Astrocyte of the cerebellum (primary cell): ENCODE data around the gene IKZF3.

ENCODE experiments used
- DNase-seq: peaks from one replicate; pipeline ENCODE4 v3.0.0-alpha.2; 2011; ENCODE audit warnings: low read depth
- H3K4me3 ChIP-seq: 2 replicates; pipeline ENCODE4 v1.5.1; 2011; ENCODE audit warnings: mild to moderate bottlenecking, low read depth, low read length, moderate library complexity
- CTCF ChIP-seq: IDR thresholded peaks from 2 replicates; pipeline ENCODE4 v1.5.1; 2012; ENCODE audit warnings: low read length, low read depth, moderate library complexity, mild to moderate bottlenecking; ENCODE audit errors: missing control alignments
- in situ Hi-C: cut with HindIII; loops from 2 replicates; pipeline ENCODE4 v1.10.0; 2017; ENCODE audit warnings: low sequenced_read_pairs

IKZF3 gene

GRCh38 chr17:39757931-39758873 is 105.9 kb downstream of the IKZF3 start:
- peak; percentile 88 for DNase-seq
- H3K4me3 ChIP-seq = no peak overlapping the region
- no peak for TF ChIP-seq CTCF
- in situ Hi-C loops = no loop called here

DNA sequence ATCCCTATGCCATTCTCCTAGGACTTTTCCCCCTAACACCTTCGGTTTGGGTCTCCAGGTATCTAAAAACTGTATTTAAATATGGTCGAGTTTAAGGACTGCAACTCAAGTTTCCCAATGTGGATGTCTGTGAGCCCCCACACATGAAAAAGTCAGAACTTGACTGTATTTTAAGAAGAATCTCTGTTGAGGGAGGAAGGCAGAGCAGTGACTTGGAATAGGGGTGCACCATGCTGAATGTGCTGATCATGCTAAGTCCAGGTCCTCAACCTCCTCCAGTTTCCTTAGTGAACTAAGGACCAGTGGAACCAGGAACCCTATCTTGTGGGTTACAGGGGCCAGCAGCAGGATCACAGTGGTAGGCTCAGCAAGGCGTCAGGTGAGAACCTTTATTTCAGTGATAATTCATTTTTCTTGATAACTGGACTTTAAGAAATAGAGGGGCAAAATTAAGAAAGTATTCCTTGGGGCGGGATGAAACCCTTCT is 106.9 kb downstream of the IKZF3 start:
- in situ Hi-C loops = no loop called here
- no peak overlapping the region for H3K4me3 ChIP-seq
- no peak for DNase-seq
- no peak for TF ChIP-seq CTCF

DNA sequence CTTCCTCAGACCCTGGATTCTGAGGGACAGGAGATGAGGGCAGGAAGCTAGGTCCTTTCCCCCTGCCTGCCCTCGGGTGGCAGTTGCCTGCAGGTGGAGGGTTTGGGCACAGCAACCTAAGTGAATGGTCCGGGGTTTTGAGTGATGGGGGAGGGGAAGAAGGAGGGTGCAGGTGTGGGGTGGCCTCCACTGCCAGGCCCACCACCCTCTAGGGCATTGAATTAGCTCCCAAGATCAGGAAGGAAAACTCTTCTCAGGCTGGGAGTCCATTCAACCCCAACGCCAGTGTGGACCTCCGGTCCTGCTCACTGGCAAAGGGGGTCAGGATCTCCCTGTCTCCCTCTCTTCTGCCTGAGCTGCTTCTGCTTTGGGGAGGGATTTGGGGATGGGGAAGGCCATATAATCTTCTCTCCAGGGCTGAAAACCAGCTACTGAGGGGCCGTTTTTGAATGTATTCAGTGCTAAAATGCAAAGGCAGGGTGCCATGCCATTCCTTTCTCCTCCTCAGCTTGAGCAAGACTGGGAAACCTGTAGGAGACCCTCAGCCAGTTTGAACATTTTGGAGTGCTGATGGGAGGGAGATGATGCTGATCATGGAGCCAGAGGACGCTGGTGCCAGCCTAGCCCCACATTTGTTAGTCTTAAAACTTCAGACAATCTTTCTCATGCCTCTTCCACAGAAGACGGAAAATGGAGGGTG is 107.6 kb downstream of the IKZF3 start:
- in situ Hi-C loops = no loop called here
- no peak for TF ChIP-seq CTCF
- DNase-seq = no peak
- H3K4me3 ChIP-seq = no peak overlapping the region

DNA sequence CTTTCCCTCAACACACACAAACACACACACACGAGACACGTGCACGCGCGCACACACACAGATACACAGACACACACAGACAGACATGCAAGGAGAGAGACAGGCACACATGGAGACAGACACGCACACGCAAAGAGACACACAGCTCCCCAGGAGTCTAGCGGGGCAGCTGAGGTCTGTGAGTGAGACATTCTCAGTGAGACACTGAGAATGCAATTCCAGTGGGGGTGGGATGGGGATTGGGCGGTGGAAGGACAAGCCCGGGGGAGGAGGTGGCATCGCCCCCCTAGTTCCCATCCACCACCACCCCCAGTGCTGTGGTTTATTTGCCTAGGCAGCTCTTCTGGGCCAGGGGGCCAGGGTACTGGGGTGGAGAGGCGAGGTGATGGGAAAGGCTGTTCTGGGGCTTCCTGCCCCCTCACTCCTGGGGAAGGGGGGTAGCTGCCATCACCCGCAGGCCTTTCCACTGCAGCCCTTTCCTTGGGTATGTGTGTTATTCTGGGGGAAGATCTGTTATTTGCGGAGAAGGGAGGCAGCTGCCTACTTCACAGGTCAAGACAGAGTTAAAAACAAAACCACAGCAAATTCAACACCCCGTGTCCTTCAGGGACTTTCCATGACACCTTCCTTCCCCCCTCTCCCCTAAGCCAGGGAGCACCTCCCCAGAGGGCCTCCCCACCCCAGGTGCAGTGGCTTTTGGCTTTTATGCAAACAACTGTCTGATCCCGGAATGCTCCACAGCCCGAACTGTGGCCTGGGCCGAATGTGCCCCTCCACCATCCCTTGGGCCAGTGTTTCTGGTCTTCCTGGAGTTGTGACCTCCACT is 108.3 kb downstream of the IKZF3 start:
- no peak for DNase-seq
- no peak for TF ChIP-seq CTCF
- in situ Hi-C loops = no loop called here
- H3K4me3 ChIP-seq = no peak overlapping the region

GRCh38 chr17:39754958-39755553 is 109.1 kb downstream of the IKZF3 start:
- TF ChIP-seq CTCF = no peak
- in situ Hi-C loops = no loop called here
- H3K4me3 ChIP-seq = peak overlapping the region; percentile 53
- no peak for DNase-seq
